ENCODE results near the gene TLR5. TPM values are rescaled to one million over a fixed set of nuclear protein-coding genes. Genes with fewer than 3 reads are reported as not detected.

Gene TLR5
- total and polyA plus RNA-seq, 8 donors: 2.4 to 15.2 (median 4.6) TPM

- H3K4me1 ChIP-seq: no peaks in the 10 kb centered on the region
- H3K36me3 ChIP-seq: no peaks in the 10 kb centered on the region
- H3K9me3 ChIP-seq: no peaks in the 10 kb centered on the region
- H3K27ac ChIP-seq: no peak overlapping the region
- ATAC-seq: no peak
- TF ChIP-seq CTCF (IDR thresholded peaks at IDR 0.05): no peak
- intact Hi-C loops (cut with DNase I): no loop called here
- no peak for DNase-seq
- no peak overlapping the region for H3K4me3 ChIP-seq
- WGBS, 2 donors: 94 to 96% methylated on average over 3 of the region's 3 CpGs
- FAIRE-seq: no peak
- H3K27me3 ChIP-seq: no peaks in the 10 kb centered on the region
Observed at GRCh38 chr1:223186800-223187199, 43.8 kb upstream of the TLR5 start.

GRCh38 chr1:223183268-223183862, 40.3 kb upstream of the TLR5 start:
- FAIRE-seq (no peak), DNase-seq (no peak), ATAC-seq (no peak)
- WGBS, 2 donors: 86 to 94% methylated on average over 9 of the region's 9 CpGs
- Histone ChIP-seq H3K27ac (no peak overlapping the region), H3K9me3 (no peaks in the 10 kb centered on the region), H3K4me1 (peaks cover 0 to 9% (median 0%) of the 10 kb centered on the region in 3 donors), H3K27me3 (no peaks in the 10 kb centered on the region), H3K4me3 (no peak overlapping the region), H3K36me3 (no peaks in the 10 kb centered on the region)
- no peak for TF ChIP-seq CTCF (IDR thresholded peaks at IDR 0.05)
- intact Hi-C loops (cut with DNase I): no loop called here

GRCh38 chr1:223180731-223181321, 37.8 kb upstream of the TLR5 start:
- peak; percentile 62 to 82 (median 72) for ATAC-seq
- no peak overlapping the region for H3K4me3 ChIP-seq
- H3K27ac ChIP-seq: peak overlapping the region in 3 of 4 donors; percentile 23 to 77 (median 77)
- no peaks in the 10 kb centered on the region for H3K36me3 ChIP-seq
- H3K4me1 ChIP-seq: peaks cover 0 to 17% (median 6%) of the 10 kb centered on the region in 3 donors
- FAIRE-seq: no peak
- intact Hi-C loops (cut with DNase I): no loop called here
- H3K9me3 ChIP-seq: no peaks in the 10 kb centered on the region
- no peak for DNase-seq
- TF ChIP-seq CTCF (IDR thresholded peaks at IDR 0.05): no peak
- 45 to 46% methylated on average over 5 of the region's 5 CpGs for WGBS, 2 donors
- H3K27me3 ChIP-seq: no peaks in the 10 kb centered on the region

GRCh38 chr1:223179786-223180185, 36.7 kb upstream of the TLR5 start:
- FAIRE-seq (no peak), ATAC-seq (no peak), DNase-seq (no peak)
- peaks cover 0 to 17% (median 6%) of the 10 kb centered on the region in 3 donors for H3K4me1 ChIP-seq
- no peaks in the 10 kb centered on the region for H3K27me3 ChIP-seq
- no peak for TF ChIP-seq CTCF (IDR thresholded peaks at IDR 0.05)
- intact Hi-C loops (cut with DNase I): no loop called here
- WGBS, 2 donors: 88 to 89% methylated on average over 1 of the region's 1 CpG
- H3K36me3 ChIP-seq: no peaks in the 10 kb centered on the region
- H3K27ac ChIP-seq: peak overlapping the region in 2 of 4 donors; percentile 77
- no peak overlapping the region for H3K4me3 ChIP-seq
- H3K9me3 ChIP-seq: no peaks in the 10 kb centered on the region

GRCh38 chr1:223179280-223179679, 36.2 kb upstream of the TLR5 start:
- intact Hi-C loops (cut with DNase I): no loop called here
- Histone ChIP-seq H3K27me3 (no peaks in the 10 kb centered on the region), H3K4me3 (no peak overlapping the region), H3K4me1 (peaks cover 0 to 17% (median 6%) of the 10 kb centered on the region in 3 donors), H3K27ac (peak overlapping the region in 1 of 4 donors; percentile 77), H3K9me3 (no peaks in the 10 kb centered on the region), H3K36me3 (no peaks in the 10 kb centered on the region)
- DNase-seq (no peak), FAIRE-seq (no peak), ATAC-seq (no peak)
- TF ChIP-seq CTCF (IDR thresholded peaks at IDR 0.05): no peak
- WGBS, 2 donors: 91 to 100% methylated on average over 3 of the region's 3 CpGs
